Stimulated activated CD4-positive, alpha-beta T cell treated with anti-CD3 and anti-CD28 coated beads, Interleukin-2, amount 100 ng/mL, for 4 hours (primary cell): Measurements from ENCODE around the gene TBC1D30.
"Not testable (repeated sequence)": the region's sequence is repeated elsewhere in the genome, so short reads cannot be mapped to it uniquely, and the experiment has no call there.

Experiments
- DNase-seq: peaks from one replicate; pipeline ENCODE4 v3.0.0-alpha.2; 2020; ENCODE audit warnings: low read depth

The TBC1D30 gene

GRCh38 chr12:64806593-64807460 lies 17.6 kb upstream of the TBC1D30 start:
- DNase-seq: no peak

- DNase-seq: no peak
Measured at GRCh38 chr12:64808110-64808509, 16.3 kb upstream of the TBC1D30 start.

- no peak for DNase-seq
Measured at GRCh38 chr12:64810831-64811230, 13.6 kb upstream of the TBC1D30 start.

- DNase-seq: no peak
Measured at GRCh38 chr12:64813723-64814122, 10.7 kb upstream of the TBC1D30 start.

- DNase-seq: no peak
Measured at GRCh38 chr12:64814432-64814831, 10.0 kb upstream of the TBC1D30 start.

- DNase-seq: no peak
Measured at GRCh38 chr12:64819816-64820402, 4.5 kb upstream of the TBC1D30 start.

- no peak for DNase-seq
Measured at GRCh38 chr12:64820593-64820992, 3.9 kb upstream of the TBC1D30 start.

GRCh38 chr12:64821116-64821630 lies 3.3 kb upstream of the TBC1D30 start:
- no peak for DNase-seq

- DNase-seq: no peak
Measured at GRCh38 chr12:64824130-64824499, 332 bp upstream of the TBC1D30 start.

GRCh38 chr12:64825143-64826021 lies 935 bp downstream of the TBC1D30 start:
- DNase-seq: no peak

GRCh38 chr12:64826234-64826633 lies 1.8 kb downstream of the TBC1D30 start:
- DNase-seq: no peak

GRCh38 chr12:64828713-64829112 lies 4.3 kb downstream of the TBC1D30 start:
- DNase-seq: no peak

- DNase-seq: no peak
Measured at GRCh38 chr12:64833928-64834327, 9.5 kb downstream of the TBC1D30 start.

GRCh38 chr12:64835901-64836300 lies 11.5 kb downstream of the TBC1D30 start:
- no peak for DNase-seq

- DNase-seq: no peak
Measured at GRCh38 chr12:64836856-64837255, 12.4 kb downstream of the TBC1D30 start.

- DNase-seq: no peak
Measured at GRCh38 chr12:64837427-64837826, 13.0 kb downstream of the TBC1D30 start.

- DNase-seq: no peak
Measured at GRCh38 chr12:64840119-64840518, 15.7 kb downstream of the TBC1D30 start.

GRCh38 chr12:64840949-64841717 lies 16.7 kb downstream of the TBC1D30 start:
- DNase-seq: no peak

- DNase-seq: not testable (repeated sequence)
Measured at GRCh38 chr12:64848409-64848808, 24.0 kb downstream of the TBC1D30 start.

GRCh38 chr12:64858882-64859605 lies 34.6 kb downstream of the TBC1D30 start:
- DNase-seq: no peak

GRCh38 chr12:64860446-64860998 lies 36.1 kb downstream of the TBC1D30 start:
- DNase-seq: no peak
